T-helper 2 cell treated with Interferon-gamma antibody and Interleukin-4, amounts not matched to agents 5 μg/mL and 100 μg/mL, for 36 hours (primary cell): ENCODE measurements around the gene LNX2.
"Not testable (repeated sequence)": the region's sequence is repeated elsewhere in the genome, so short reads cannot be mapped to it uniquely, and the experiment has no call there.

Experiments
- DNase-seq: peaks from one replicate; pipeline ENCODE4 v3.0.0; 2021; ENCODE audit warnings: low spot score
- H3K27ac Mint-ChIP-seq: one replicate; pipeline ENCODE4 v1.8.0; 2021; ENCODE audit warnings: mild to moderate bottlenecking, mixed read lengths
- H3K27me3 Mint-ChIP-seq: one replicate; pipeline ENCODE4 v1.8.0; 2021; ENCODE audit warnings: low read depth, mixed read lengths
- H3K36me3 Mint-ChIP-seq: one replicate; pipeline ENCODE4 v1.8.0; 2021; ENCODE audit warnings: low read depth, mixed read lengths
- H3K4me1 Mint-ChIP-seq: one replicate; pipeline ENCODE4 v1.8.0; 2021; ENCODE audit warnings: low read depth, mixed read lengths
- H3K4me3 Mint-ChIP-seq: one replicate; pipeline ENCODE4 v1.8.0; 2022; ENCODE audit warnings: mild to moderate bottlenecking, moderate library complexity, mixed read lengths
- H3K9me3 Mint-ChIP-seq: one replicate; pipeline ENCODE4 v1.8.0; 2021; ENCODE audit warnings: mixed read lengths

LNX2 gene

DNA sequence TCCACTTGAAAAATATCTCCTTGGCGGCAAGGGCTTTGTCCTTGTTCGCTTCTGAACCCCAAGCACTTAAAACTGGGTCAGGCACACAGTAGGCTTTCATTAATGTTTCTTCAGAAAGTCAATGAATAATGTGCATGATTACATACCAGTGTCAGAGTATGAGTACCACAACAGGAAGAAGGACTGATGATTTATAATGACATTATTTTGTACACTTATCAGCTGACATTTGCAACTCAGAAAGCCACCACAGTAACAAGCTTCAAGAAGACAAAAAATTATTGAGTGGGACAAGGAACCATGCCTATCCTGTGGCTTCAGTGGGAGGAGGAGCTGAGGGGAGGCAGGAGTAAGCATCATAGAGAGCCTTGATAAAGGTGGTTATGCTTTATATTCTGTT, 11.3 kb upstream of the LNX2 start:
- Mint-ChIP-seq H3K27me3 (no peaks in the 10 kb centered on the region), H3K4me3 (no peak overlapping the region), H3K9me3 (no peaks in the 10 kb centered on the region), H3K4me1 (peaks cover 31% of the 10 kb centered on the region), H3K36me3 (peaks cover 22% of the 10 kb centered on the region), H3K27ac (no peak overlapping the region)
- DNase-seq = no peak

DNA sequence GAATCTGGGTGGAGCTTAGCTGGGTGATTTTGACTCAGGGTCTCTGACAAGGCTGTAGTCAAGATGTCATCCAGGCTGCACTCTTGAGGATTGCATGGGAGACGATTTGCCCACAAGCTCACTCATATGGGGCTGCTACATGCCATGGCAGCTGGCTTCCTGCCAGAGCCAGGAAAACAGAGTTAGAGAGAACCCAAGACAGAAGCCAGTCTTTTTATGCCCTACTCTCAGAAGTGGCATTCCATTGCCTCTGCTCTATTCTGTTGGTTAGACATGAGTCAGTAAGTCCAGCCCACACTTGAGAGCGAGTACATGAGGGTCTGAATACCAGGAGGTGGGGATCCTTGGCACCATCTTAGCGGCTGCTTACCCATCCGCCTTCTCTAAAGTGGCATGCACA, 10.8 kb upstream of the LNX2 start:
- Mint-ChIP-seq H3K4me1 (peaks cover 31% of the 10 kb centered on the region), H3K27me3 (no peaks in the 10 kb centered on the region), H3K36me3 (peaks cover 22% of the 10 kb centered on the region), H3K27ac (no peak overlapping the region), H3K9me3 (no peaks in the 10 kb centered on the region), H3K4me3 (no peak overlapping the region)
- DNase-seq = no peak

DNA sequence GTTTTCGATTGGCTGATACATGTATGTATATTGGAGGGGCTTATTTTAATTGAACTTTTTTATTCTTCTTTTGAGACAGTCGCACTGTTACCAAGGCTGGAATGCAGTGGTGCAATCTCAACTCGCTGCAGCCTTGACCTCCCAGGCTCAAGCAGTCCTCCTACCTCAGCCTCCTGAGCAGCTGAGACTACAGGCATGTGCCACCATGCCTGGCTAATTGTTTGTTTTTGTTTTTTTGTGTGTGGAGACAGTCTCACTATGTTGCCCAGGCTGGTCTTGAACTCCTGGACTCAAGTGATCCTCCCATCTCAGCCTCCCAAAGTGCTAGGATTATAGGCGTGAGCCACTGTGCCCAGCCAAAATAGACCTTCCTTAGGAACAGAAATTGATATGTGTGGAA, 8.4 kb upstream of the LNX2 start:
- H3K27me3 Mint-ChIP-seq, H3K4me3 Mint-ChIP-seq, H3K27ac Mint-ChIP-seq, DNase-seq, H3K9me3 Mint-ChIP-seq: not testable (repeated sequence)
- Mint-ChIP-seq H3K4me1 (peaks cover 42% of the 10 kb centered on the region), H3K36me3 (peaks cover 35% of the 10 kb centered on the region)

DNA sequence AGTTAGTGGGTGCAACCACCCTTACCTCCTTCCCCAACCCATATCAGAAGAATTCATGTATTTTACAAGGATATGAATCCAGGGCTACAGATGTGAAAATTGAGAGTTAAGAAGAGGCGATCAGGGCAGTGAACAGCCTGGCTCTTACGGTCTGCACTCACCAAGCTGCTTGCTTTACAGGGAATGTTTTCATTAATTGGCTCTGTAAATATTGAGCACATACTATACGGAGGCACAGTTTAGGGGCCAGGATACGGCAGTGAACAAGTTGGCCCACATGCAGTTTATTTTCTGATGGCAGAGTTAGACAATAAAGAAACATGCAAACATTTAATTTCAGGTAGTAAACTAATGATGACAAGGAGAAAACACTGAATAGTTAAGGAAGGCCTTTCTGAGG, 7.8 kb upstream of the LNX2 start:
- no peaks in the 10 kb centered on the region for H3K27me3 Mint-ChIP-seq
- peaks cover 47% of the 10 kb centered on the region for H3K4me1 Mint-ChIP-seq
- DNase-seq = no peak
- H3K9me3 Mint-ChIP-seq = no peaks in the 10 kb centered on the region
- H3K27ac Mint-ChIP-seq = no peak overlapping the region
- H3K36me3 Mint-ChIP-seq = peaks cover 41% of the 10 kb centered on the region
- no peak overlapping the region for H3K4me3 Mint-ChIP-seq

DNA sequence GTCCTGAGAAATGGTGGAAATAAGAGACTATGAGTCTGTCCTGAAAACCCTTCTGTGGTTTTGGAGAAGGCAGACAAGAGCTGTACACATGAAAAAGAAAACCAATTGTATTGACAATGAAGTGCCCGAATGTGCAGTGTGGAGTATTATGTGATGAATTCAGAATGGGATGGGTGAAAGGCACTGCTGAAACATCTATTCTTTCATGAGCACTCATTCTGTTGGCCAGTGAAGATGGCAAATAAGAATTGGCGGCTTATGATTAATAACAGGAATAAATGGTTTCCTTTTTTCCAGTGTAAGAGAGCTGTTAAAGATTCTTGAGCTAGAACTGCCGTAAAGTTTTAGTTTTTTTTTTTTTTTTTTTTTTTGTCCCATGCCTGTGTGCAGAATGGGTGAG, 7.1 kb upstream of the LNX2 start:
- Mint-ChIP-seq H3K27me3 (no peaks in the 10 kb centered on the region), H3K9me3 (no peaks in the 10 kb centered on the region), H3K4me3 (no peak overlapping the region), H3K27ac (no peak overlapping the region), H3K36me3 (peaks cover 41% of the 10 kb centered on the region), H3K4me1 (peaks cover 54% of the 10 kb centered on the region)
- DNase-seq = no peak

DNA sequence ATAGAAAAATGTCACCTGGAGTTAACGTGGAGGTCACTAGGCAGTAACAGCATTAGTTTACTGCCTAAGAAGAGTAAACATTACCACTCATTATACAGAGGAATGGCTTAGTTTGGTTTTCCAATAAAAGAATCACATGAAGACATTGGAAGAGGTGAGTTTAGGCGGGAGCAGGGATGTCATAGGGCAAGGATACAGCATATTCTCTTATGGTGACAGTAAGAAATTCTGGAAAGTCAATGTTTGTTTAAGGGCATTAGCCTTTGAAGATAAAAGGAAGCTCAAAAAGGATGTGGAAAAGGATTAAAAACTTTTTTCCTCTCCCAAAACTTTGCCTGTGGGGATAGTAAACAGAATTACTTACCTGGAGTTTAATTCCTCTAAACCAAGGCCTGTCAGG, 5.5 kb upstream of the LNX2 start:
- Mint-ChIP-seq H3K27me3 (no peaks in the 10 kb centered on the region), H3K27ac (no peak overlapping the region), H3K4me3 (no peak overlapping the region), H3K36me3 (peaks cover 41% of the 10 kb centered on the region), H3K9me3 (no peaks in the 10 kb centered on the region), H3K4me1 (peaks cover 51% of the 10 kb centered on the region)
- DNase-seq = no peak

DNA sequence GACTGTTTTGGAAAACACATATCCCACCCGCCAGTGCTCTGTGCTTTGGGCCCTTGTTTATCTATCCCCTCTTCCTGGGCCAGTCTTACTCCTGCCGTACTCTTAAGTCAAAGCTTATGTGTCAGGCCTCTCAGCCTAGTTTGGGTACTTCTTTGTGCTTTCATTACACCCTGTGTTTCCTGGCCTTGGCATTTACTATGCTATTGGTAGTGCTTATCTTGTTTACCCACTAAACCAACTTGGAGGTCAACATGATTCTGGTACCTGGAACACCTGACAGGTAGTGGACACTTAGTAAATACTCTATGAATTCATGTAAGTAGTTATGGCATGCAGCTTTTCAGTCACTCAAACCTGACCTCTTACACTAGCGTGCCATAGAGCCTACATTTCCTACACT, 3.7 kb upstream of the LNX2 start:
- Mint-ChIP-seq H3K27ac (no peak overlapping the region), H3K27me3 (no peaks in the 10 kb centered on the region), H3K4me3 (peak overlapping the region; percentile 49), H3K4me1 (peaks cover 53% of the 10 kb centered on the region), H3K9me3 (no peaks in the 10 kb centered on the region), H3K36me3 (peaks cover 39% of the 10 kb centered on the region)
- no peak for DNase-seq

DNA sequence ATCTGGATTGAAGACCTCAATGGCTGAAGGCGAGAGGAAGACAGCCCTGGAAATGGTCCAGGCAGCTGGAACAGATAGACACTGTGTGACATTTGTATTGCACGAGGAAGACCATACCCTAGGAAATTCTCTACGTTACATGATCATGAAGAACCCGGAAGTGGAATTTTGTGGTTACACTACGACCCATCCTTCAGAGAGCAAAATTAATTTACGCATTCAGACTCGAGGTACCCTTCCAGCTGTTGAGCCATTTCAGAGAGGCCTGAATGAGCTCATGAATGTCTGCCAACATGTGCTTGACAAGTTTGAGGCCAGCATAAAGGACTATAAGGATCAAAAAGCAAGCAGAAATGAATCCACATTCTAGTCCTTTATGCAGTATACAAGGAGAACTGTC, 2.6 kb upstream of the LNX2 start:
- Mint-ChIP-seq H3K36me3 (peaks cover 36% of the 10 kb centered on the region), H3K4me3 (peak overlapping the region; percentile 95), H3K4me1 (peaks cover 59% of the 10 kb centered on the region), H3K27ac (peak overlapping the region; percentile 94), H3K27me3 (no peaks in the 10 kb centered on the region), H3K9me3 (no peaks in the 10 kb centered on the region)
- no peak for DNase-seq

DNA sequence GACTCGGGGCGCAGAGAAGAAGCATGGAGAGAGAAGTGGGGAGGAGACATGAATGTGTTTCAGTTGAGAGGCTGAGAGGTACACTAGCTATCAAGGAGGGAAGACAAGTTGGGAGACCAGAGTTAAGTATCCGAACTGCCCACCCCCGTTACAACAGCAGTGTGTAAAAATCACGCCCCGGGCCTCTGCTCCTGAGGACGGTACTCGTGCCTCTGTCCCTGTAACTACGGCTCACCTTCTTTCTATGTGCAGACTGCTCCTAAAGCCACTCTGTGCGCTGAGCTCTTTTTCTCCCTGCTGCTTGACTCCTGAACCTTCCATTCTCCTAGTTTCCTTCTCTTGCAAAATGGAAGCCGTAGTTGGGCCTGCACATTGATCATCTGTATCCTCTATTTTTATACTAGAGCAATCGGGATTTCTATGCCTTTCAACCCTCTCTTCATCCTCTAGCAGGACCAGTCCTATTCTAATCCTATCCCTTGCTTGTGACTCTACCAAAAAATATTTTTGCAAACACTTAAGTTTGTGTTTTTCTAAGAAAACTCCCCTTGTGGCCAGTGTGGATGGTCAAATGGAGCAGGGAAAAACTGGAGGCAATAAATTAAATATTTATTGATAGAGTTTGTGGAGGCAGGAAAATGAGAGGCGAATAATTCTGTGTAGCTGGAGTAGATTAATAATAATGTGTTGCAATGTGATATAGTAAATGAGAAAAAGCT, 1.9 kb upstream of the LNX2 start:
- no peaks in the 10 kb centered on the region for H3K9me3 Mint-ChIP-seq
- DNase-seq = no peak
- peaks cover 61% of the 10 kb centered on the region for H3K4me1 Mint-ChIP-seq
- H3K27me3 Mint-ChIP-seq = no peaks in the 10 kb centered on the region
- H3K36me3 Mint-ChIP-seq = peaks cover 33% of the 10 kb centered on the region
- H3K4me3 Mint-ChIP-seq = peak overlapping the region; percentile 95
- H3K27ac Mint-ChIP-seq = peak overlapping the region; percentile 94

DNA sequence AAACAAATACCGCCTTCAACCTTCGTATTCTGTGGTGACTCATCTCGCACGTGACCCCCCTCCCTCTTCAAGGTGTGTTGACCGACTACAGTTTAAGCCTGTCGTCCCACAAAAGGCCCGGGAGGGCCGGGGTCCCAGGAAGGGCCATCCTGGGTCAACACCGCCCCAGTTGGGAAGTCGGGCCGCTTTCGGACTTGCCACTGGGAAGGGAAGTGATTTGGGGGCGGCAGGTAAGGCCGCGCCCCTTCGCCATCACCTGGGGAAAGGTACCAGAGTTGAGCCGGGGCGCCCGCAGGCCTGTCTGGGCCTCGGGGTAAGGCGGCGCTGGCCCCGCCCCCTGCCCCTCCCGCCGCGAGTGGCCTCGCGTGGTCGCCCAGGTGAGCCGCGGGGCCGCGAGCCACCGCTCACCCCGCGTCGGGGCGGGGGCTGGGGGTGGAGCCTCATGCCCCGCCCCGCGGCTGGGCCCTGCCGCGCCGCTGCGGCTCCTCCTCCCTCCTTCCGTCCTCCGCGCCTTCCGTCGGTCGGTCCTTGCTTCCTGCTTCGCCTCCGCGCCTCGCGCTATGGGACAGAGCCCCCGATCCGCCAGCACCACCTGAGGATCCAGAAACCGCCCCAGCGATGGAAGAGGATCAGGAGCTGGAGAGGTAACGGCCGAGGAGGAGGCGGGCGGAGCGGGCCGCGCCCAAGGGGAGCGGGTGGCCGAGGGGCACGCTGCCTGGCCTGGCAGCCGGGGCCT, 1.2 kb upstream of the LNX2 start, which contains the start of gene POLR1D:
Gene POLR1D (plus strand): TSS at position 527 of the 736 bp plus-strand sequence. CDS start 92 bp downstream, at position 619.
- peaks cover 56% of the 10 kb centered on the region for H3K4me1 Mint-ChIP-seq
- H3K27ac Mint-ChIP-seq = peak within 1 kb of the TSS; percentile 94
- no peaks in the 10 kb centered on the region for H3K9me3 Mint-ChIP-seq
- H3K4me3 Mint-ChIP-seq = peak within 1 kb of the TSS; percentile 95
- peak; percentile 74 for DNase-seq
- H3K36me3 Mint-ChIP-seq = peaks cover 30% of the 10 kb centered on the region
- H3K27me3 Mint-ChIP-seq = no peaks in the 10 kb centered on the region

DNA sequence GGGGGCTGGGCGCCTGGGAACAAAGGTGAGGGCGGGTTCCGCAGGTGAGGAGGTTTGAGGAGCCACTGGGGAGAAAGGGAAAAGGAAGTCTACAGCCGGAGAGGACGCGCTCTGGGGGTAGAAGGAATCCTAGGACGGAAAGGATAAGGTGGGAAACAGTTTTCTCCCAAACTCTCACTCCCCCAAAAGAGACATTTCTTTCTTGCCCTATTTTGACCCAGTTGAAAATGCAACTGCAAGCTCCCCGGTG, 712 bp upstream of the LNX2 start:
- no peaks in the 10 kb centered on the region for H3K27me3 Mint-ChIP-seq
- DNase-seq = no peak
- peaks cover 53% of the 10 kb centered on the region for H3K4me1 Mint-ChIP-seq

DNA sequence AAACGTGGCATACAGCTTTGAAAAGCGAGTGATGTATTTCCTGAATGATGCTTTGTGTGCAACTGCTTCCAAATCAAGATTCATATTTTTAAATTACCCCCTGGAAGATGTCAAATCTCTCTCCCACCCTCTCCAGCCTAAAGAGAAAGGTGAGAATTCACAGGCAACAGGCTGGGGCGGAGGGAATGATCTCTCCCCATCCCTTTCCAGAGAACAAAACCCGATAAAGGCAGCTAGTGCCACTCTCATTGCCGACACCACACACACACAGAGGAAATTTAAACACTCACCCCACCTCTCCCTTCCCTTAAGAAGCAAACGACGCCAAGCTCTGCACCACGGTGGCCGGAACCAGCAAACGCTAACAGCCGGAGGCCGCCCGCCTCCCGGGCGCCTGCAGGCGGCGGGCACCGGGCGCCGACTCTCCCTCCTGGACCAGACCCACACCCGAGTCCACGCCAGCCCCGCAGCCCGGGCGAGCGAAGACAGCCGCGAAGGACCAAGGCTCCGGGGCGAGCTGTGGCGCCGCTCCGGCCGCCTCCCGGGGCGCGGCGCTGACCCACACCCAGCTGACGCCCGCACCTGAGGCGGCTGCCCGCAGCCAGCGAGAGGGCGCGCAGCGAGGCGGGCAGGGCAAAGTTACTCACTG, 477 bp downstream of the LNX2 start:
- peaks cover 2% of the 10 kb centered on the region for H3K9me3 Mint-ChIP-seq
- peak overlapping the region; percentile 81 for H3K27ac Mint-ChIP-seq
- H3K4me1 Mint-ChIP-seq = peaks cover 44% of the 10 kb centered on the region
- H3K27me3 Mint-ChIP-seq = no peaks in the 10 kb centered on the region
- no peak for DNase-seq
- peaks cover 31% of the 10 kb centered on the region for H3K36me3 Mint-ChIP-seq
- peak overlapping the region; percentile 91 for H3K4me3 Mint-ChIP-seq

More for the DNA sequence above, 712 bp upstream of the LNX2 start:
- H3K4me3 Mint-ChIP-seq = peak overlapping the region; percentile 87
- H3K9me3 Mint-ChIP-seq = no peaks in the 10 kb centered on the region
- peaks cover 30% of the 10 kb centered on the region for H3K36me3 Mint-ChIP-seq
- peak overlapping the region; percentile 86 for H3K27ac Mint-ChIP-seq

DNA sequence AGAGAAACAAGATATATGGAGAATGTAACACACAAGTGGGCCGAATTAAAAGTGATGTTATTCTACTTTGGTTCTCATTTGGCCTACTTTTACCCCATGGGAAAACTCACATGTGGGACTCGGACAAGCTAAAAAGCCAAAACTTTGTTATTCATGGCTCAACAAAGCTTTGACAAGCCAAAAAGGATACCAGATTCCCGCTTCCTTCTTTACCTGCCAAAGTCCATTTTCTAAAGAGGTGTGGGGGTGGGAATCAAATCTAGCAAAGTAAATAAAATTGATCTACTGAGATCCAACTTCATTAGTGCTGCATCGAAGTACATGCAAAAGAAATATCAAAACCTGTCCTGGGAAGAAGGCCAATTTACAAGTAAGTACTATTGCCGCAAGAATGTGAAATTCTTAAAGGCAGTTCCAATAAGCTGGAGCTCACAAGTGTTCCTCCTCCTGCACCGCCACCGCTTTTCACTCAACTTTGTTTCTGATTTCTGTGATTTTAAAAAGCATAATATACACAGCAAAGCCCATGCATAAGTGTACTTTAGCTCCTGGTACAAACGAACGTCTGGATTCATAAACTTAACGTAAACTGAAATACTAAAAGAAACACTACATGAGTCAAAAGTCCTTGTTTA, 1.1 kb downstream of the LNX2 start:
- no peaks in the 10 kb centered on the region for H3K27me3 Mint-ChIP-seq
- peak overlapping the region; percentile 91 for H3K4me3 Mint-ChIP-seq
- peak overlapping the region; percentile 81 for H3K27ac Mint-ChIP-seq
- H3K9me3 Mint-ChIP-seq = peaks cover 9% of the 10 kb centered on the region
- DNase-seq = no peak
- H3K4me1 Mint-ChIP-seq = peaks cover 43% of the 10 kb centered on the region
- peaks cover 32% of the 10 kb centered on the region for H3K36me3 Mint-ChIP-seq

DNA sequence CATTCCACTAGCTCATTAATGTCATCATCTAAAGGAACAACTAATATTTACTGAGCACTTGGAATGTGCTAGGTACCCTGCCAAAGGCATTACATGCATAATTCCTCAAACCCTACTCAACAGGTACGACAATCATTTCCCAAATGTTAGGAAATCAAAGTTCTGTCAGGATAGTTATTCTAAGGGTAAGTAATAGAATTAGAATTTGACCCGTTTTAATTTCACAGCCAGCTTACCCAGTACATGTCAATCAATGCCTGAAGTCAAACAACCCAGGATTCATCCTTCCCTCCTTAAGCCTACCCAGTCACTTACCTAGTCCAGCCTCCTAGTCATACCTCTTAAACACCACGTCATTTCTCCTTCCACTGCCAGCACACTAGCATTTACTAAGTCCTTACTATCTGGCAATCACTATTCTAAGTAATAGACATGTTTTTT, 2.4 kb downstream of the LNX2 start:
- Mint-ChIP-seq H3K4me3 (no peak overlapping the region), H3K4me1 (peaks cover 33% of the 10 kb centered on the region), H3K27me3 (no peaks in the 10 kb centered on the region), H3K27ac (no peak overlapping the region), H3K9me3 (peaks cover 9% of the 10 kb centered on the region), H3K36me3 (peaks cover 22% of the 10 kb centered on the region)
- no peak for DNase-seq
